ENCODE results near the gene EMSY.

Gene EMSY

GRCh38 chr11:76455931-76456330 is 11.1 kb downstream of the EMSY start:
- no peak for TF ChIP-seq CTCF (IDR thresholded peaks at IDR 0.05; ENCODE audit: insufficient read depth, low read depth, low read length, missing control alignments)
- no peak overlapping the region for H3K4me3 ChIP-seq (ENCODE audit: low read depth, low read length)
- DNase-seq (ENCODE audit: low read depth): no peak

GRCh38 chr11:76456571-76456970 is 11.8 kb downstream of the EMSY start:
- TF ChIP-seq CTCF (IDR thresholded peaks at IDR 0.05; ENCODE audit: insufficient read depth, low read depth, low read length, missing control alignments): no peak

GRCh38 chr11:76459299-76459698 is 14.5 kb downstream of the EMSY start:
- DNase-seq (ENCODE audit: low read depth): no peak
- no peak overlapping the region for H3K4me3 ChIP-seq (ENCODE audit: low read depth, low read length)
- TF ChIP-seq CTCF (IDR thresholded peaks at IDR 0.05; ENCODE audit: insufficient read depth, low read depth, low read length, missing control alignments): peak; percentile 4

More at GRCh38 chr11:76456571-76456970, 11.8 kb downstream of the EMSY start:
- DNase-seq (ENCODE audit: low read depth): no peak
- H3K4me3 ChIP-seq (ENCODE audit: low read depth, low read length): no peak overlapping the region

- no peak for TF ChIP-seq CTCF (IDR thresholded peaks at IDR 0.05; ENCODE audit: insufficient read depth, low read depth, low read length, missing control alignments)
- no peak for DNase-seq (ENCODE audit: low read depth)
- H3K4me3 ChIP-seq (ENCODE audit: low read depth, low read length): no peak overlapping the region
Measured at GRCh38 chr11:76459846-76460245, 15.0 kb downstream of the EMSY start.

- no peak overlapping the region for H3K4me3 ChIP-seq (ENCODE audit: low read depth, low read length)
- no peak for DNase-seq (ENCODE audit: low read depth)
- no peak for TF ChIP-seq CTCF (IDR thresholded peaks at IDR 0.05; ENCODE audit: insufficient read depth, low read depth, low read length, missing control alignments)
Measured at GRCh38 chr11:76462317-76462716, 17.5 kb downstream of the EMSY start.

- no peak for DNase-seq (ENCODE audit: low read depth)
- TF ChIP-seq CTCF (IDR thresholded peaks at IDR 0.05; ENCODE audit: insufficient read depth, low read depth, low read length, missing control alignments): no peak
- no peak overlapping the region for H3K4me3 ChIP-seq (ENCODE audit: low read depth, low read length)
Measured at GRCh38 chr11:76465701-76466100, 20.9 kb downstream of the EMSY start.

- no peak for DNase-seq (ENCODE audit: low read depth)
- H3K4me3 ChIP-seq (ENCODE audit: low read depth, low read length): no peak overlapping the region
- TF ChIP-seq CTCF (IDR thresholded peaks at IDR 0.05; ENCODE audit: insufficient read depth, low read depth, low read length, missing control alignments): no peak
Measured at GRCh38 chr11:76466666-76467065, 21.8 kb downstream of the EMSY start.

Measured in GM12865 (cell line).